HepG2 (cell line): ENCODE results near the gene TP53. TPM values are rescaled to one million over a fixed set of nuclear protein-coding genes. Genes with fewer than 3 reads are reported as not detected.

Experiments
- BRD4 ChIP-seq: sonication (generic); formaldehyde crosslinking; IDR thresholded peaks from 2 replicates; pipeline ENCODE4 v1.4.0; 2020; ENCODE audit warnings: missing genetic modification reagents
- CREB1 ChIP-seq, 2 experiments: fragments of 450-650 bp in 1 of 2; IDR thresholded peaks; 2 replicates each; pipeline ENCODE4 v1.6.1; 2016 to 2017; ENCODE audit warnings: control low read depth in 1 of 2, mild to moderate bottlenecking in 1 of 2, missing compliant biosample characterization in 1 of 2, missing genetic modification characterization in 1 of 2
- CREM ChIP-seq, 2 experiments: sonication (generic) in 1 of 2; formaldehyde crosslinking in 1 of 2; IDR thresholded peaks; 2 replicates each; pipeline versions ENCODE4 v1.4.0 to v1.6.1; 2016 to 2020; ENCODE audit warnings: antibody characterized with exemption in 1 of 2, mild to moderate bottlenecking in 1 of 2, missing genetic modification reagents in 1 of 2
- CSRNP1 ChIP-seq: sonication (generic); formaldehyde crosslinking; IDR thresholded peaks from 2 replicates; pipeline ENCODE4 v1.8.1; 2023; ENCODE audit warnings: mild to moderate bottlenecking, missing genetic modification reagents
- FOSL1 ChIP-seq: sonication (generic); formaldehyde crosslinking; IDR thresholded peaks from 2 replicates; pipeline ENCODE4 v1.9.0; 2021; ENCODE audit warnings: missing genetic modification reagents, borderline replicate concordance
- HNRNPL ChIP-seq: fragments of 200-400 bp; formaldehyde crosslinking; IDR thresholded peaks from 2 replicates; pipeline ENCODE4 v1.6.1; 2017; ENCODE audit warnings: mild to moderate bottlenecking, low read depth, low read length
- HOXA3 ChIP-seq: sonication (generic); formaldehyde crosslinking; IDR thresholded peaks from 2 replicates; pipeline ENCODE4 v1.5.0; 2020; ENCODE audit warnings: missing genetic modification reagents
- HOXA9 ChIP-seq: sonication (generic); formaldehyde crosslinking; IDR thresholded peaks from 2 replicates; pipeline ENCODE4 v1.8.1; 2022; ENCODE audit warnings: missing genetic modification reagents, mild to moderate bottlenecking, moderate library complexity, borderline replicate concordance
- KLF12 ChIP-seq: sonication (generic); formaldehyde crosslinking; IDR thresholded peaks from 2 replicates; pipeline ENCODE4 v1.4.0; 2020; ENCODE audit warnings: missing genetic modification reagents, borderline replicate concordance
- KMT2A ChIP-seq: sonication (generic); formaldehyde crosslinking; IDR thresholded peaks from 2 replicates; pipeline ENCODE4 v1.4.0; 2020; ENCODE audit warnings: missing genetic modification reagents
- LCORL ChIP-seq, 2 experiments: fragments of 450-650 bp in 1 of 2; sonication (generic) in 1 of 2; formaldehyde crosslinking in 1 of 2; IDR thresholded peaks; 2 replicates each; pipeline versions ENCODE4 v1.5.0 to v1.6.1; 2017 to 2020; ENCODE audit warnings: antibody characterized with exemption in 1 of 2, missing genetic modification reagents in 1 of 2
- MTA1 ChIP-seq: sonication (generic); formaldehyde crosslinking; IDR thresholded peaks from 2 replicates; pipeline ENCODE4 v1.4.0; 2020; ENCODE audit warnings: missing genetic modification reagents, mild to moderate bottlenecking, borderline replicate concordance
- MTA3 ChIP-seq: sonication (generic); formaldehyde crosslinking; IDR thresholded peaks from 2 replicates; pipeline ENCODE4 v1.4.0; 2020; ENCODE audit warnings: missing genetic modification reagents
- NR1H2 ChIP-seq: sonication (generic); formaldehyde crosslinking; IDR thresholded peaks from 2 replicates; pipeline ENCODE4 v1.8.1; 2022; ENCODE audit warnings: low read depth, missing genetic modification reagents, borderline replicate concordance
- NR2F6 ChIP-seq, 2 experiments: IDR thresholded peaks; 2 replicates each; pipeline ENCODE4 v1.6.1; 2016; ENCODE audit warnings: antibody characterized with exemption in 1 of 2, mild to moderate bottlenecking in 1 of 2
- SALL1 ChIP-seq: sonication (generic); formaldehyde crosslinking; IDR thresholded peaks from 2 replicates; pipeline ENCODE4 v1.8.0; 2022; ENCODE audit warnings: mild to moderate bottlenecking, missing genetic modification reagents
- SMAD3 ChIP-seq: sonication (generic); formaldehyde crosslinking; IDR thresholded peaks from 2 replicates; pipeline ENCODE4 v1.4.0; 2020; ENCODE audit warnings: missing genetic modification reagents
- SRSF9 ChIP-seq: fragments of 200-400 bp; formaldehyde crosslinking; IDR thresholded peaks from 2 replicates; pipeline ENCODE4 v1.6.1; 2018; ENCODE audit warnings: borderline replicate concordance, mild to moderate bottlenecking, low read depth, low read length; ENCODE audit not compliant: insufficient read depth, poor library complexity, severe bottlenecking
- ZBTB42 ChIP-seq: sonication (generic); formaldehyde crosslinking; IDR thresholded peaks from 2 replicates; pipeline ENCODE4 v1.5.0; 2020; ENCODE audit warnings: mild to moderate bottlenecking, missing genetic modification reagents
- ZNF264 ChIP-seq: sonication (generic); formaldehyde crosslinking; IDR thresholded peaks from 2 replicates; pipeline ENCODE4 v1.4.0; 2020; ENCODE audit warnings: missing genetic modification reagents
- ZNF274 ChIP-seq: sonication (generic); formaldehyde crosslinking; IDR thresholded peaks from 2 replicates; pipeline ENCODE4 v1.5.1; 2020; ENCODE audit warnings: mild to moderate bottlenecking, missing genetic modification reagents
- ZNF577 ChIP-seq: sonication (generic); formaldehyde crosslinking; IDR thresholded peaks from 2 replicates; pipeline ENCODE4 v1.4.0; 2020; ENCODE audit warnings: mild to moderate bottlenecking, low read depth, missing genetic modification reagents, borderline replicate concordance
- ZNF703 ChIP-seq: sonication (generic); formaldehyde crosslinking; IDR thresholded peaks from 2 replicates; pipeline ENCODE4 v1.5.1; 2020; ENCODE audit warnings: missing genetic modification reagents, mild to moderate bottlenecking, moderate library complexity, borderline replicate concordance
- ZNF766 ChIP-seq: sonication (generic); formaldehyde crosslinking; IDR thresholded peaks from 2 replicates; pipeline ENCODE4 v1.5.0; 2020; ENCODE audit warnings: missing genetic modification reagents, borderline replicate concordance
- ZNF782 ChIP-seq: sonication (generic); formaldehyde crosslinking; IDR thresholded peaks from 2 replicates; pipeline ENCODE4 v1.4.0; 2020; ENCODE audit warnings: missing genetic modification reagents, mild to moderate bottlenecking, borderline replicate concordance
- ZSCAN5A ChIP-seq: sonication (generic); formaldehyde crosslinking; IDR thresholded peaks from 2 replicates; pipeline ENCODE4 v1.8.0; 2022; ENCODE audit warnings: mild to moderate bottlenecking, missing genetic modification reagents, borderline replicate concordance
- polyA plus RNA-seq, 8 experiments: library from polyadenylated mRNA; depleted of rRNA in 3 of 8; stranded (reverse) in 7 of 8; unstranded in 1 of 8; fragments of >200 nt; fragmentation: Illumina TruSeq in 4 of 8; extraction: Trizol in 4 of 8; gene quantifications; 2 replicates each; pipeline versions ENCODE4 v1.2.1 to v1.2.3, GENCODE V29; 2011 to 2016; ENCODE audit warnings: low read depth in 4 of 8, missing spikeins in 1 of 8, mixed read lengths in 1 of 8; ENCODE audit not compliant: insufficient read depth in 1 of 8
- total RNA-seq, 5 experiments: library from RNA; depleted of rRNA; stranded (reverse); fragments of >200 nt; fragmentation: Illumina TruSeq; extraction: Trizol; gene quantifications; 2 replicates each; pipeline ENCODE4 v1.2.3, GENCODE V29; 2016; ENCODE audit warnings: low read depth in 1 of 5

Gene TP53
- total and polyA plus RNA-seq, 2 of the 13 experiments (the other 11 are each of a cell fraction or from before 2014, with no cell fraction given), result 17.1 to 29.9 TPM

GRCh38 chr17:7627250-7628121, 59.8 kb downstream of the TP53 start, which contains the start of gene SAT2 (continued):
- no peak for TF ChIP-seq SRSF9
- 0 out of 2 replicates have a peak, but pooled peaks have one; percentile 51 for TF ChIP-seq ZNF766 (CRISPR knock-in tag)
- TF ChIP-seq ZNF782 (CRISPR knock-in tag), result 0 out of 2 replicates have a peak, but pooled peaks have one; percentile 69
- TF ChIP-seq MTA1 (CRISPR knock-in tag), result 0 out of 2 replicates have a peak, but pooled peaks have one; percentile 50
- peak; percentile 46 for TF ChIP-seq CREB1 (IDR thresholded peaks at IDR 0.05)
- peak; percentile 56; the same call in 1 of the 2 replicates for TF ChIP-seq CREB1 (CRISPR knock-in tag; IDR thresholded peaks at IDR 0.05)
- TF ChIP-seq MTA3 (CRISPR knock-in tag), result no peak
- TF ChIP-seq ZSCAN5A, result no peak
- peak; percentile 82 for TF ChIP-seq HOXA3 (CRISPR knock-in tag)
- peak; percentile 79 for TF ChIP-seq ZNF274 (CRISPR knock-in tag)
- peak; percentile 60; the same call in 1 of the 2 replicates for TF ChIP-seq ZNF264 (CRISPR knock-in tag)
- no peak for TF ChIP-seq ZNF703 (CRISPR knock-in tag)
- TF ChIP-seq CREM (IDR thresholded peaks at IDR 0.05), result peak; percentile 47; the same call in 1 of the 2 replicates
- TF ChIP-seq CREM (CRISPR knock-in tag; IDR thresholded peaks at IDR 0.05), result no peak
- peak; percentile 75; the same call in 1 of the 2 replicates for TF ChIP-seq SALL1
- no peak for TF ChIP-seq CSRNP1 (CRISPR knock-in tag)
- peak; percentile 50 for TF ChIP-seq NR2F6 (IDR thresholded peaks at IDR 0.05)
- TF ChIP-seq NR2F6 (CRISPR knock-in tag; IDR thresholded peaks at IDR 0.05), result peak; percentile 69; the same call in 1 of the 2 replicates
- 0 out of 2 replicates have a peak, but pooled peaks have one; percentile 50 for TF ChIP-seq HNRNPL
- no peak for TF ChIP-seq LCORL (IDR thresholded peaks at IDR 0.05)
- TF ChIP-seq LCORL (CRISPR knock-in tag; IDR thresholded peaks at IDR 0.05), result peak; percentile 62
- TF ChIP-seq SMAD3, result no peak
- no peak for TF ChIP-seq HOXA9
- TF ChIP-seq KLF12 (CRISPR knock-in tag), result peak; percentile 69; the same call in 1 of the 2 replicates
- TF ChIP-seq ZBTB42 (CRISPR knock-in tag), result 0 out of 2 replicates have a peak, but pooled peaks have one; percentile 44
- TF ChIP-seq BRD4 (CRISPR knock-in tag), result no peak; the same call in 1 of the 2 replicates
- TF ChIP-seq KMT2A, result 0 out of 2 replicates have a peak, but pooled peaks have one; percentile 62
- no peak for TF ChIP-seq FOSL1 (CRISPR knock-in tag)
- TF ChIP-seq ZNF577 (CRISPR knock-in tag), result no peak
- TF ChIP-seq NR1H2 (CRISPR knock-in tag), result no peak
